ENCODE measurements around the gene CHRNG. TPM values are rescaled to one million over a fixed set of nuclear protein-coding genes. Genes with fewer than 3 reads are reported as not detected.
"Not testable (repeated sequence)": the region's sequence is repeated elsewhere in the genome, so short reads cannot be mapped to it uniquely, and the experiment has no call there.

Gene CHRNG
- polyA plus RNA-seq, 3 donors = 0.87 to 1.9 (median 1.4) TPM

DNA sequence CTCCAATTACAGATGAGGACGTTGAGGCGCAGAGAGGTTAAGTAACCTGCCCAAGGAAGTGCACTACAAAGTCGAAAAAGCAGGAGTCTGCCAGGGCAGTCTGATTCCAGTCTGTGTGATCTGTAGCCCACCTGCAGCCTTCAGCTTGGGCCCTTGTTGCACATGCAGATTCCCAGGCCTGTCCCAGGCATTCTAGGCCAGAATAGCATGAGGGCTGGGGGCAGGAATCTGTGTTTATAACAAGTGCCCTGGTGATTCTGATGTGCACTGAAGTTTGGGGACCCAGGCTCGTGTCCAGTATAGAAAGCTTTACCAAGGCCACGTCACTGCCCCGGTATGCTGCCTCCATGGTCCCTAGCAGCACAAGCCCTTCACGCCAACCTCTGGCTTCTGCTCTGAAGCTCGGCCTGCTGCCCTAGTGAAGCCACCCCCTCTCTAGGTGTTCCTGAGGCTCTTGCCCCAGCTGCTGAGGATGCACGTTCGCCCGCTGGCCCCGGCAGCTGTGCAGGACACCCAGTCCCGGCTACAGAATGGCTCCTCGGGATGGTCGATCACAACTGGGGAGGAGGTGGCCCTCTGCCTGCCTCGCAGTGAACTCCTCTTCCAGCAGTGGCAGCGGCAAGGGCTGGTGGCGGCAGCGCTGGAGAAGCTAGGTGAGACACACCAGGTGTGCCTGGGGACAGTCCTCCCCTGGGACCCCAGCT is 4.6 kb downstream of the CHRNG start:
- no peak for DNase-seq

DNA sequence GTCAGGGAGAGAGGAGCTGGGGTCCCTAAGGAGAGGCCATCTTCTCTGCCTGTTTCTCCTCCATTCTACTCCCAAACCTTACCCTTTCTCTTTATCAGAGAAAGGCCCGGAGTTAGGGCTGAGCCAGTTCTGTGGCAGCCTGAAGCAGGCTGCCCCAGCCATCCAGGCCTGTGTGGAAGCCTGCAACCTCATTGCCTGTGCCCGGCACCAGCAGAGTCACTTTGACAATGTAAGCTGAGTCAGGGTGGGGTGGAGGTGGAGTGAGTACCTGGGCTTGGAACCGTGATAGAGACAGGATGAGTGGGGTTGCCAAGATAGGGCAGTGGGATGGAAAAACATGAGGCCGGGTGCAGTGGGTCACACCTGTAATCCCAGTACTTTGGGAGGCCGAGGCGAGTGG is 5.2 kb downstream of the CHRNG start:
- DNase-seq = no peak

GRCh38 chr2:232545511-232546375 is 6.3 kb downstream of the CHRNG start:
- DNase-seq = no peak

GRCh38 chr2:232547991-232548390 is 8.5 kb downstream of the CHRNG start:
- no peak for DNase-seq

- no peak for DNase-seq
Measured at GRCh38 chr2:232549655-232550353, 10.3 kb downstream of the CHRNG start.

GRCh38 chr2:232550354-232551249 is 11.1 kb downstream of the CHRNG start, which contains the start of the genes EIF4E2 and TIGD1:
TSS of gene EIF4E2 (plus strand) at chr2:232550689. CDS start at chr2:232550725, 36 bp downstream.
TSS of gene TIGD1 (minus strand) at chr2:232550557. CDS start at chr2:232549882, 675 bp downstream.
- DNase-seq = peak; percentile 94

DNA sequence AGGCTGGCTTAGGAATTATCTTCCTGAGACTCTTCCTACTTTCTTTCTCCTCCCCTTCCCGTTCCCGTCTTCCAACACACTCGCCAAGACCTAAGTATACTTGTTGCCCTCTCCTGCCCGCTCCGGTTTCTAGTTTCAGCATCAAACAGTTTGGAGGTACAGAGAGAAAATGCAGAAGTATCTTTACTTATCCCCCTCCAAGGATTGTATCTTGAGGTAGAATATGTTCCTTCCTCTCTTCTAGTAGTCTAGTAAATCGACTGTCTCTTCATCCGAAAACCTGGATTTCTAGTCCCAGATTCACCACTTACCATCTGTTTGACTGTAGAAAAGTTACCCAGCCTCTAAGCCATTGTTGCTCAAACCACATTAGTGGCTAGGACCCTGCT is 11.8 kb downstream of the CHRNG start:
- no peak for DNase-seq

- DNase-seq = no peak
Measured at GRCh38 chr2:232551776-232552175, 12.3 kb downstream of the CHRNG start.

- DNase-seq = no peak
Measured at GRCh38 chr2:232556426-232556825, 16.9 kb downstream of the CHRNG start.

DNA sequence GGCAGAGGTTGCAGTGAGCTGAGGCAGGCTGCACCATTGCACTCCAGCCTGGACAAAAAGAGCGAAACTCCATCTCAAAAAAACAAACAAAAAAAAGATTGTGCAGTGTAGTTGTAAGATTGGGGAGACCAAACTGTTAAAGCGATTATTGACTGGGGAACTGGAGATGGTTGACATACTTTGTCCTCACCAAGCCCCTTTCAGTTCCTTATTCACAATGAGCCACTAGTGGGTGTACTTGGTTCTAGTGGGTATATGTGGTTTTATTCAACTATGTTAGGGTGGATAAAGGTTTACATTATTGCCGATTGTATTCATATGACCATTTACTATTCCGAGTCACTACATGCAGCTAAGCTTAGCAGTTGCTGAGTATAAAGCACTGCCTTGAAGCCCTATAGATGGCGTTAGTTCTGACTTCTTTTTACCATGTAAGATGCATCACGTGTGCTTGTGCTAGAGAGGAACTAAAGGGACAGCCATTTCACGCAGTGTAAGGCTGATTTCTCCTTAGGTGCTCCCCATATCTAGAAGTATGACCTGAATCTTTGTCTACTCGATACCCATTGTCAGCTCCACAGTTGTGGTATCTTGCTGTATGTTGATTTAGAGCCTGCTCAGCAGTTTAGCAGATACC is 23.1 kb downstream of the CHRNG start:
- no peak for DNase-seq

DNA sequence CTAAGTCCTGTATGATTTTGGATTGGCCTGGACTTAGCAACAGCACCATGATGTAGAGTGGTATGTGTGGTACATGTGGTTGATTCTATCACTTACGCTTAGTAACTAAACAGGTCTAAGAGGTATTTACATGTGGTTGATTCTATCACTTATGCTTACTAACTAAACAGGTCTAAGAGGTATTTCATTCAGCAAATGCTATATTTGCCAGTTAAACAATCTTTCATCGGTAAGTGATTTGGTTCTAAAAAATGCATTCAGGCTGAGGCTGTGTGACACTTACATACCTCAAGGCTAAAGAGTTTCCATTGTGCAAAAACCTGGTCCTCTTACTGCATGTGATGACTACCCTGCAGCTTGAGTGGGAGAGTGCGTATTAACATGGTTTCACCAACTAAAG is 24.1 kb downstream of the CHRNG start:
- DNase-seq = no peak

DNA sequence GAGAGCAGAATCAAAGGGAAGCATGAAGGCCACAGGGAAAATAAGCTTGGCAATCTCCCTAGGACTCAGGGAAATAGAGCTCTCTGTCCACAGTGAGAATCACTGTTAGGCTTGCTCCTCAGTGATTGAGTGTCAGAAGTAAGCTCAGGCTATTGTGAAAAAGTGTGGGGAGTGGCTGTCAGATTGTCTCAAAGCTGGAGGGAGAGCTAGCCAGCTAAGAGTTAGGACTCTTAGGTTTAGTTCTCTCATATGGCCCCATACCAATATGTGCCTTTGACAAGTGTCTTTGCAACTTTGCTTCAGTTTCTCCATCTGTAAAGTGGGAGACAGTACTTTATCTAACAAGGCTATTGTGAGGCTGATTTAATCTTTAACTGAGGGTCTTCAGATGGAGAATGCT is 28.2 kb downstream of the CHRNG start:
- DNase-seq = no peak

GRCh38 chr2:232568161-232568560 is 28.7 kb downstream of the CHRNG start:
- DNase-seq = no peak

DNA sequence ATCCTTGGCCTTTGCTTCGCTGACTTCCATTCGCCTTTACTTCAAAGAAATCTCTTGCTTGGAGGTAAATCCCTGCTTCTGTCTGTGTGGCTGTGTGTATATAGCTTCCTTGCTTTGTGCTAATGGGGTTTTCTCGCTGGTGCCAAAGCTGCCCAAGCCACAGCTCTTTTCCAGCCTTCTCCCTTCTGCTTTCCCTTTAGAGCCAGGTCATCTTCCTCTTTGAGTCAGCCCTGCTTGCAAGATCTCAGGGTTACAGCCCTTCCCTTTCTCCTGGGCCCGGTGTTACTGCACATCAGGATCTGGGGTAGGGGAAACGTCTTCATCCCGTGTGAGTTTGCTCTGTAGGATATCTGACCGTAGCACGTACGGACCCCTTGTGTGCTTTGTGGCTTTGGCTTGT is 30.0 kb downstream of the CHRNG start:
- DNase-seq = no peak

GRCh38 chr2:232570481-232570880 is 31.0 kb downstream of the CHRNG start:
- DNase-seq = not testable (repeated sequence)

- DNase-seq = no peak
Measured at GRCh38 chr2:232571026-232571474, 31.6 kb downstream of the CHRNG start.

- DNase-seq = no peak
Measured at GRCh38 chr2:232573042-232573441, 33.5 kb downstream of the CHRNG start.

DNA sequence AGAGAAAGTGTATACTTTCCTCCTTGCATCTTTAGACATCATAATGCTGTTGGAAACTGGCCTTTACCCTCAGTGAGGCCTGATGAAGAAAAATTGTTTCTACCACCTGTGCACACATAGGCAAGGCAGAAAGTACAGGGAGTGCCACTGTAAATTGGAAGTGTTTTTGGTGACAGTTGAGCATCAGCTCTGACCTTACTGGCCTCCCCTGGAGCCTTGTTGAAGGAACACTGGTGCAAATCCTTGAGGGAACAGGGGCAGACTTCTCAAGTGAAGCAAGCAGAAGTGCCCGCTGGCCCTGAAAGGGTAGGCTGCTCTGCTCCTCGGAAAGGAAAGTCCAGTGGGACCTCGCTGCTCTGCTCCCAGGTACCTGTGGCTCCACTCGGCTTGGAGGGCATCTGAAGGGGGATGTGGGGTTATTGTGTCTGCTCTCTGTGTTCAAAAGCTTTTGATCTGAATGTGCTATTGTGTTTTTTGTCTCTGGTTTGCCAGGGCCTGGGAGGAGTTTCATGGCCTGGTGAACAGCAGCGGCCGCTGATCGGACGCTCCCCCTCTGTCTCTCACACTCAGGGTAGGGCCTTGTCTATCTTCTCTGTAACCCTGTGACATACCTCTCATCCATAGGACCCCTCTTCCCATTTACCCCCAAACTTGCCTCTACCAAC is 34.4 kb downstream of the CHRNG start:
- DNase-seq = no peak

DNA sequence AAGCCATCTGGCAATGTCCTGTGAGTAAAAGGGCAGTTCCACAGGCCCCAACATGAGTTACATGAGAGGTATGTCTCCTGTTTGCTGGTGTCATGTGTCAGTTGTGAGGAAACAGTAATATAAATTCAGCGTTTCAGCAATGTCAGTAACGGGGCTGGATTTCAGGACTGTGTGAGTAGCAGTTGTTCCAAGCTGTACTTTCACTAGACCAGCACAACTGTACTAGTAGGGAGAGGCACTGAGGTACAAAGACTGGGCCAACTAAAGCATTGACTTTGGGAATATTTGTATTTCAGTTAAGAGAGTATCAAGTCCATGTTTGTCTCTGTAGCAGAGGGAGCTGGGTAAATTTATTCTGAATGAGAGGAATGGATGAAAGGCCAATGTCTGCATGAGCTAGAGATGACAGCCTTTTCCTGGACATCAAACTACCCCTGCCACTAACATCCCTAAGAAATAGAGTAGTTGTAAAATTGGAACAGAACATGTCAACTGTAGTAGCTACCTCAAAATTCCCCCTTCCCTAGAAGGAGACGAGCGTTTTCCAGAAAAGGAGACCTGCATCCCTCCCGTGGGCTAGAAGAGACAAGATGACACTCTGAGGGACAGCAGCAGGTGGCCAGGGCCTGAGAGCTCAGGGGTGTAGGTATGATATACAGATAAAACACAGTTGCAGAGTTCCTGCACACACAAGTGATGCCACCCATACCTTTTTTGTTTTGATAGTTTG is 35.3 kb downstream of the CHRNG start:
- no peak for DNase-seq

DNA sequence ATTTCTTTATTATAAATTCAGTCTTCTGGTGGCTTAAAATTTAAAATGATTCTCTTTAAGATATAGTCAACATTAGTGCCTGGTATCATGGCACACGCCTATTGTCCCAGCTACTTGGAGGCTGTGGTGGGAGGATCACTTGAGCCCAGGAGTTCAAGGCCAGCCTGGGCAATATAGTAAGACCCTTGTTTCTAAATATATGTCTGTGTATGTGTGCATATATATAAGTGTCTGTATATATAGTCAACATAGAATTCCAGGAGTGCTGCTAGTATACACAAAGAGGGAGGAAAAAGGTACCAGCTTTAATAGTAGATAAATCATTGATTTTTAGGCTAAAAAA is 35.9 kb downstream of the CHRNG start:
- no peak for DNase-seq
